Measurements from ENCODE around the gene SHTN1. TPM values are rescaled to one million over a fixed set of nuclear protein-coding genes. Genes with fewer than 3 reads are reported as not detected.

SHTN1 gene
- polyA plus RNA-seq, 12 donors = 3.8 to 18.6 (median 6.7) TPM; not detected in 1

DNA sequence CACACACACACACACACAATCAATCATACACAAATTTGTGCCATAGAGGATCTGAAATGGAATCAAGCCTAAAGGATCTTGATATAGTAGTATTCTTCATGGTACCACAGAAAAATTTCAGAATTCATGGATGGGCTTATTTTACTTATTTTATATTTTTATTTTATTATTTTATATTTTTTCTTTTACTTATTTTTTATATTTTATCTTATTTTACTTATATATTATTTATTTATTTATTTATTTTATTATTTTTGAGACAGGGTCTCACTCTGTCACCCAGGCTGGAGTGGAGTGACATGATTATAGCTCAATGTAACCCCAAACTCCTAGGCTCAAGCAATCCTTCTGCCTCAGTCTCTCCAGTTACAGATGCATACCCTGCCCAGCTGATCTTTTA lies 16.7 kb downstream of the SHTN1 start:
- no peak for DNase-seq

DNA sequence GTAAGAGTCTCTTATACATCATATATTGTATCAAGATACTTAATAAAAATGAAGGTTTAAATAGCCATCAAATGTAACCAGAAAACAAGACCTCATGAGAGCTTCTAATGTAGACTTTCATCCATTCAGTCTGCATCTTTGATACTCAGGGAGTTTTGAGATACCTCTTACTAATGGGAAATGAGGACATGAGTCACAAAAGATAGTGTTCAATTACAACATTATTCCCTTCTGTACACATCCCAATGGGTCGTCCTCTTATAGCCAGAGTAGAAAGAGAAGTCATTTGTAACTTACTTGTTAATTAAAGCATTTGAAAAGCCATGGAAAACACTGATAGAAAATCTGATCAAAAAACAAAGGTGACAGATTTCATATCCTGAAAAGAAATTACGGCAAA lies 19.4 kb downstream of the SHTN1 start:
- DNase-seq = no peak

DNA sequence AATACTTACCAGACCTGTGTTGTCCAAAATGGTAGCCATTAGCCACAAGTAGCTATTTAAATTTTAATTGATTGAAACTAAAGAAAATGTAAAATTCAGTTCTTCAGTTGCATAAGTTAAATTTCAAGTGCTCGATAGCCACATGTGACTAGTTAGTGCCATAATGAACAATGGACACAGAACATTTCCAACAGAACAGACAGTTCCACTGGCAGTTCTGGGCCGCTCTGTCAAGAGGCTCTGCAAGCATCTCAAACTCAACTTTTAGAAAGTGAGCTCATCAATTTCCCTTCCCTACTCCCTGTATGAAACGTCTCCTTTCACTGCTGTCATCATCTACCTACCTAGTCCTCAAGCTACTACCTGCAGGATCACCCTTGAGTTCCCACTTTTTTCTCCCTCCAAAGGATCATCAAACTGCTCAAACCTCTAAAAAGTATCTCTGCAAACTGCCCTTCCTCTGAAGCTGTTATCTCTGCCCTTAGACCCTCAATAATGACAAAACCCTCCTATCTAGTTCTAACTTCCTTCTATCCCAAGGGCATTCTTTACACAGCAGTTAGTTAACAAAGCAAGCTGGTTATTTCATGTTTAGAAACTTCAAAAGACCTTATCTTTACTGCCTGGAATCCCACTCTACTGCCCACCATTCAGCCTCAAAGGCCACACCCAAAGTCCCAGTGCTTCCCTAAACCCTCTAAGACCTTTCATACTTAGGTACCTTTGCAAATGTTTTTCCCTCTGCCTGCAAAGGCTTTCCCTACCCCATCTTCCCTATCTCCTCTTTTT lies 20.6 kb downstream of the SHTN1 start:
- DNase-seq = no peak

DNA sequence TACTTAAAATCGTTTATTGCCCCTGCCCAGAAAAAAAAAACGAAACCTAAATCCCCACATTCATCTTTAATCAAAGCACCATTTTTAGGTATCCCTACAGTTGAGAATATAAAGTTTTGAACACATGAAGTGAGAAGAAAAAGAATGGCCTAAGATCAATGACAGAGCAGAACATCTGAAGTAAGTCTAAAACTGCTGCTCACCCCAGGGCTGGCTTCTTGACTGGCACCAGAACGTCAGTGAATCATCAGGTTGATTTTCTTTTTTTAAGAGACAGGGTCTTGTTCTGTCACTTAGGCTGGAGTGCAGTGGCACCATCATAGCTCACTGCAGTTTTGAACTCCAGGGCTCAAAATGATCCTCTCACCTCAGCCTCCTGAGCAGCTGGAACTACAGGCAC lies 24.9 kb downstream of the SHTN1 start:
- DNase-seq = no peak

DNA sequence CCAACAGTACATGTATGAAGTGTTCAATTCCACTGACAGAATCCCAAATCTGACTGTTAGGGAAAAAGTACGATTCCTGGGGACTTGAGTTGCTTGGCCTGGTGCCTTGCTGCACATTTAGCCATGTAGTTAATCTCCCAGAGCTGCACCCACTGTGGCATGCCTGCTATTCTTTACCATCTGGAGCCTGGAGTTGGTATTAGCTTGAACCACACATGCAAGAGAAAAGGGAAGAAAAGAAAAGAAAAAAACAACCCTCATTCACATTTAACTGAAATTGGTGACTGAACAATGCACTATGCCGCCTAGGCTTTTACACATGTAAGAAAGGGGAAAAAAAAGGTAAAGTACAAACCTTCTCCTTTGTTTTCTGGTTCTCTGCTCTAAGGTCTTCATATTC lies 26.1 kb downstream of the SHTN1 start:
- no peak for DNase-seq

DNA sequence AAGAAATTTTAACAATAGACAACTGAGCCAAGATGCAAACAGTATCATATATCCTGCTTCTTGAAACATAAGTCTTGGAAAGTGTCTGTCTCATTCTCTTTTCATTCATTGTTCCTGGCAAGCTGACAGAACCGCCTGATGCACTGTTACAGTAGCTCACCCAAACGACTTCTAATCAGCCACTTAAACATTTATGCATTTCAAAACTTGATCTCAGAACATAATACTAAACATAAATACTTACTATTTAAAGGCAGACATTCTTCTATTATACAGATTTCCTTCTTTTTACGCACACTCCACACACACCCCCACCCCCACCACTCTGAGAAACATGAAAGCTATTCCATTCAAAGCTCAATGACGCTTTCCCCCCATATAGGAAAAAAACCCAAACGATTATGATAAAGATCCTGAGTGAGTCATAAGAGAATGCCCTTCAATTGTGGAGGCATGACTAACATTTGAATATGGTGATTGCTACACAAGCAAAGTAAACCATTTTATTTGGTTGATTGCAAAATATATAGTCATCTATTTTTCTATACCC lies 30.5 kb downstream of the SHTN1 start:
- DNase-seq = no peak

DNA sequence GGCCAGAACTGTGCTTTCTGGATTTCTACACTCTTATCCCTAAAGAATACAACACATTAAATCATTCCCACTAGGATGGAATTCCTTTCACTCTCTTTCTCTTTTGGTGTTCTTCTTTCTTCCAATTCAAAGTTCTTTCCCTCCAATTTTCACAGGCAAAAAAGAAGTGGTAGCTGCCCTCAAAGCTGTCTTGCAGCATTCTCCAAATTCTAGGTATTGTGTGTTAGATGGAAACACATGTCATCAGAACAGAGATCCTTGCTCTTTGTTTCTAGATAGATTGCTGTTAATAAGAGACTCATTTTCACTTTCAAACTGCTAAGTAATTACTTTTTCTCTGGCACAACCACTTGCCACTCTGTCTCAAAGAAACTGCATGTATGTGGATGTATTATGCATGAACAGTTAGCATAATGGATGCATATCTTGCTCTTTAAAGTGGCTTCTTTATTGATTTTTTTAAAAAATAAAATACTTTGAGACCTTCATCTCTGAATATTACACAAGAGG lies 31.0 kb downstream of the SHTN1 start:
- DNase-seq = no peak

DNA sequence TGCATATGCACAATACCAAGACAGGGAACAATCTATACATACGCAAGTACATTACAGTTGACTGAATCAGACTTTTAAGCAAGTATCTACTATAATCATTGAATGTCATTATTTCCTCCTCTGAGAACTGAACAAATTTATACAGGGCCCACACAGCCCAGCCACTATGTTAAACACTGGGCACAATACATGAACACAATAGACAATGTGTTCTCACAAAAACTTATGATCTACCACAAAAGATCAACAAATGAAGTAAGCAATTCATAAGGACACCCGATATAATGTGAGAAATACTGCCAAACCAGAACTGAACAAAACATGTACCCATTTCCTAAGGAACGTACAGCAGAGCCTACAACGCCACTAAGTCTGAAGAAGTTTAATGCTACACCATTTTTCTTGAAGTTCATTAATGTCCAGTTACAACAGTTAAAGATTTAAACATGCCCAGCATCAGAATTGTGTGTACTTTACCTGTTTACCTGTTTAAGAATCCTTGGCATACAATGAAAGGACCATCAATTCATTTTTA lies 31.5 kb downstream of the SHTN1 start:
- no peak for DNase-seq

DNA sequence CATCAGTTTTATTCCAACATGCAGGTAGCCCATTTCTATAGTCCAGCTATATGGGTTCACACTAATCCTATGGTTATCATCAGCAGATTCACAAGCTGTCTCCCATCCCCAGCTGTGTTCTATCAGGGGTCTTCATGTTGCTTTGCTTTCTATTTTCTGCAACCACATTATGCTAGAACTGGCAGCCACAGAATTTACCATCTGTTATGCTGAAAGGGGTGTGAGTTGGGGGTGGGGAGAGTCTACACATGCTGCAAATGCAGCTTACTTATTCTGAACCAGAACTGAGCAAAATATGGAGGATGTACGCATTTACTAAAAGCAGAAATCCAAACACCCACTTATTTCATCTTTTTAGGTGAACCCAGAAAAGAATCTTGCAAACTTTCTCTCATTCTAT lies 32.9 kb downstream of the SHTN1 start:
- no peak for DNase-seq

DNA sequence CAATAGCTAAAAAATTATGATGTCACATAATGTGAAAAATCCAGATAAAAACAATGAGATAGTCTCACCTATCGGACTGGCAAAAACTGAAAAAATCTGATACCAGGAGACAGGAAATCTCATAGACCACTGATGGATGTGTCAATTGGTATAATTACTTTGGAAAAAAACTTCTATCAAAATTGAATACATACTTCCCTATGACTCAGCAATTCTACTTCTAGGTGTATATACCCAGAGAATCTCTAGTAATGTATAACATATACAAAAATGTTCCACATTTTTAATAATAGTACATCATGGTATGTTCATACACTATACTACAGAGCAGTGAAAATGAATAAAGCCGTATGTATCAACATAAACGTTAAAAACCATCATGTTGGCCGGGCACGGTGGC lies 34.9 kb downstream of the SHTN1 start:
- no peak for DNase-seq

DNA sequence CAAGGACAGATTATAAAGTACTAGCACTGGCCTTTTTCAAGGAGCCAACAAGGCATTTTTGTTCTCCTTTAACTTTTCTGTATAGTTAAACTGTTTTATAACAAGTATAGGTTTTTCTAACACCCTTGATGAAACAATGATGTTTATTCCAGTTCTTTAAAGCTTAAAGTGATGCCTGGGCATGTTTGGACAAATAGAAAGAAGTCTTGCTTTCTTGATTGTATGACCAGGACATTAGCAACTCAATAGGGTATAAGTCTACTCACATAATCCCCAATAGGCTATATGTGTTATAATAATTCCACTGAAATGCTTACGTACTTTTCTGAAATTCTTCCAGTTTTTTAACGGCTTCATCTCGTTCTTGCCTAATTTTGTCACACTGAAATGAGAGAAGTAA lies 36.7 kb downstream of the SHTN1 start:
- no peak for DNase-seq

DNA sequence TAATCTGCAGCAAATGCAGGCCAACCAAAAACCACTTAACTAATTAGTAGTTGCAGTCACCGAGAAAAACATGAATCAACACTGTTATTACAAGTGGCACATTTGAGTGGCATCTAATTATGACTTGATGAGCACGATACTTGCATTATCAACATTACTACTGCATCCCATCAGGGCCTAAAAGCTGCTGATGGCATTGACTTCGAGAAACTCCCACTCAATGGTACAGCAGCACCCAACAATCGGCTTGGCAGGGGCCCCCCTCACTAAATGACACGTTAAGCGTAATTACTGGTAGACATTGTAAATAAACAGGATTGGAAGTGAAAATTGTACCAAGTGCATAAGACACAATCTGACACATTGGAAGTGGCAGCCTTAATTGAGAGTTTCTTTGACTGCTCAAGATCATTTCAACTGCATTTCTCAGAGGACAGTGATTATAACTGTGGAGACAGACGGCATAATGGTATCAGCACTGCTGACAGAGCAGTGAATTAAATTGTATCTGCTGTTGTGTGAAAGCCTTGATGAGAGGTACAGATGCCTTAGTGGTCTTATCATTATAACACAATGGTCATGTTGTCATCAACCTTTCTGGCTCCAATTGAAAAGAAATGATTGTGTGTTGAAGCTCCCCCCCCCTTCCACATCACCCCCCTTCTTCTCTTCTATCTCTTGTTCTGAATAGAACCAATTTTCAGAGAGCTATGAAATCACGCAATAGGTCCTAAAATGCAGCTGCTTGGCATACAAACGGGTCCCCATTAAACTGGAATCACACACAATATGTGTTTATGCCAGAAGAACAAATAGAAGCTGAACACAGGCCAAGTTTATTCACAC lies 43.4 kb downstream of the SHTN1 start:
- DNase-seq = no peak

DNA sequence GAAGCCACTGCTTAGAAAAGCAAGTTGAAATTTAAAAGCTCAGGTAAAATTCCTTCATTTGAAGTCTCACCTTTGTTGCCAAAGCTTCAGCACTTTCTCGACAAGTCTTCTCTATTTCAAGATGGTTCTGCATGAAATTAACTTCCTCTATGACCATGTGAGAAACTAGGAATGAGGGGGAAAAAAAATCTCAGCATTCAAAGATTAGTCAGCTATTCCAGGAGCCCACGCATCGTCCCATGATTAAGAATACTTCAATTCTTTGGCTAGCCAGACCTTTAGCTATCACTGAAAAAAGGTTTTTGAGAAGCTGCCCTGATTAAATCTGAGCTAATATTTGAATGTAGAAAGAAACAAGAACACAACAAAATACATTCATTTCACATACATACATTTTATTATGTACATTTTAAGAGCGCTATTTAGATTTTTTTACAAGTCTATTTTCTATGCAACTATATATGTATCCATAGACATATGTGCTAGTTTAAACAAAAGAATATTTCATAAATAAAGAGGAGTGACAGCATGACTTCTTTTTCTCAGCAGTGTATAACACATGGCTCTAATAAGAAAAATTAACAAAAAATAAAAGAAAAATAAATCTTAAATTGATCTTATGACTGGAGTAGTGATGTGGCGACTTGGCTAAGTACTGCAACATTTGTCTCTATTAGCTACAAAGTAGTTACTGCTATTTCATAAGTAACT lies 44.8 kb downstream of the SHTN1 start:
- no peak for DNase-seq

DNA sequence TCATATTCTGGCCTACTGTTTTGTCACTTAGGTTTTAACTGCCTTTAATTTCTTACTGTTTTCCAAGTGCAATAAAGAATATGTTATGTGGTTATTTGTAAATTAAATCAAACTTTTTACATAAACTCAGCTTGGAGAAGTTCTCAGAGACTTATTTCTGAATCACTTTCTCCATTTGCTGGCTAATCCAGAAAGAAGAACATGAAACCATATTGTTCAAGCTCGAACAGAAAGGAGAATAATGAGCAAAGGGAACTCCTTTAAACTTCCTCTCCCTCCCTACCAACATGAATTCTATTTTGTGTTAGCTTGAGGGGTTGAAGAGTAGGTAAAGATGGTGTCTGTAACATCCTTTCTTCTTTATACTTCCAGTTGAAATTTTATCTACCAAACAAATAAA lies 52.3 kb downstream of the SHTN1 start:
- DNase-seq = no peak

DNA sequence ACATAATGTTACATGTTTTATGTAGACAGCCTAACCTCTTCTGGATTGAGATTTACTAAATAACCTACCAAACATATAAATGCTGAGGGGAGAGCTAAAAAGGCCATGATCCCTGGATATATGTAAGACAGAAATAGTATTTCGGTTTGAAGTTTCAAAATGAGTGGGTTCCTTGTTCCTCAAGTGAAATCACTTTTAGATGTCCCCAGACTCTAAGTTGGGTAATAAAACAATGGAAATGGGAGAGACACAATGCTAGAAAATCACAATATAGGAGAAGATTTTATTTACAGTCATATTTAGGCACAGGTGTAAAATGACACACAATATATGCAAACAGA lies 56.5 kb downstream of the SHTN1 start:
- DNase-seq = no peak

DNA sequence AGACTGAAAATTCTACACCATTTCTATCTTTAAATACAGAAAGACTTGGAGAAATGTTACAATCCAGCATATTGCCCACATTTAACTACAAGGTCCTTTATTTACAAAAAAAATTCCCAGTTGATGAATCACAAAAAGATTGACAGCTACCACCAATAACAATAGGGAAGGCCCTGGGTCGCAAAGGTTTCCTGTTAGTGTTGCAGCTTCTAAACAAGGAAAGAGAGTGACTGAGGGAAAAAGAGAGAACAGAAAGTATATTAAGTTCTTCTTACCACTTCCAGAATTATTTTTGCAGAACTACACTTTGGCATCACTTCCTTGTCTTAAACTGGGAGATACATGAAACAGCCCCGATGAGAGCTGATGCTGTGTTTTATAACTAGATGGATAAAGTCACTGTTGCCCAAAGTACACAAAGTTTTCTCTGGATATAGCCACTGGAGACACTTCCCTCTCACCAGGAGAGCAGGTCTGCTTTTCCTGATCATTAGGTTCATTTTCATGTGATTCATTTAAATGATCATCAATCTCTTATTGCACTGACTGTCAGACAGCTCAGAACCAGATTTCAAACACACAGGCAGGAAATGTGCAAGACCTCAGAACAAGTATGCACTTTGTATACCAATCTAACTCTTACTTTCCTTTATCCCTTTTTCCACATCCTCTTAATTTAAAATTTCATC lies 57.0 kb downstream of the SHTN1 start:
- DNase-seq = peak; percentile 9

DNA sequence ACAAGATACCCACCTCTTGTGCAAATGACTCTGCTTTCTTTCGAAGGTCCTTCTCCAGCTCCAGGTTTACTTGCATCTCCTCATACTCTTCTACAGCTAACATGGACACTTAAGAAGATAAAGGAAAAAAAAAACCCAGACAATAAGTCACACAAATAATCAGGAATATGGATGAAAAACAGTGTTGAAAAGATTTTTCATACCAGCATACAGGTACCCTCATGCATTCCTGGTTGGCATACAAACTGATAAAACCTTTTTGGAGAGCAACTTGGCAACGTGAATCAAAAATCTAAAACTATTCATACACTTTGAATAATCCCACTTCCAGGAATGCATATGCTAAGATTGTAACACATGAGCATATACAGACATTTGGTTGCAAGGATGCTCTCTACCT lies 60.1 kb downstream of the SHTN1 start:
- no peak for DNase-seq

DNA sequence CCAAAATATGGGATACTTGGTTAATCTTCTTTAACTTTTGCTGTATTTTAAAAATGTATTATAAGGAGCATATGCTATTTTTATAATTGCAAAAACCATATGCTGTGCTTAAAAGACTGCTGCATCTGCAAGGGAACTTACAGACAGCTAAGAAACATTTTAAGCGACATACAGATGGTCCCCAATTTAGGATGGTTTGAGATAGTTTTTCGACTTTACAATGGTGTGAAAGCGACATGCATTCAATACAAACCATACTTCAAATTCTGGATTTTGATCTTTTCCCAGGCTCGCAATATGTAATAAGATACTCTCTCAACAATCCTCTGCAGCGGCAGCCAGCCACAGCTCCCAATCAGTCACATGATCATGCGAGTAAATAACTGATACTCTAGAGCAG lies 73.2 kb downstream of the SHTN1 start:
- no peak for DNase-seq

DNA sequence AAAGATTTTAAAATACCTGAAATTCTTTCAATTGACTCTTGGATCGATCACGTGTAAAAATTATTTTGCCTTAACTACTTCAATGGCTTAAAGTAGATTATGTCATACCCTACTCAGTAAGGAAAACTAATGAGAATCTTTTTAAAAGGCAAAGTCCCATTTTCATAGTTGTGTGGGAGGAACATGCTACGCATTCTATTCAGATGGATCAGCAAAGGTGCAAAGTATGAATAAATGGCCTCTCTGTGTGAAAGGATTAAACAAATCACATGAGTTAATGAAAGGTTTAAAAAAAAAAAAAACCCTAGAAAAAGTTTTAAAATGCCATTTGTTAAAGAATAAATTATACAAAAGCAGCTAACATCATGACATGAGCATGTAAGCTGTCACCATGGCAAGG lies 78.6 kb downstream of the SHTN1 start:
- DNase-seq = no peak

DNA sequence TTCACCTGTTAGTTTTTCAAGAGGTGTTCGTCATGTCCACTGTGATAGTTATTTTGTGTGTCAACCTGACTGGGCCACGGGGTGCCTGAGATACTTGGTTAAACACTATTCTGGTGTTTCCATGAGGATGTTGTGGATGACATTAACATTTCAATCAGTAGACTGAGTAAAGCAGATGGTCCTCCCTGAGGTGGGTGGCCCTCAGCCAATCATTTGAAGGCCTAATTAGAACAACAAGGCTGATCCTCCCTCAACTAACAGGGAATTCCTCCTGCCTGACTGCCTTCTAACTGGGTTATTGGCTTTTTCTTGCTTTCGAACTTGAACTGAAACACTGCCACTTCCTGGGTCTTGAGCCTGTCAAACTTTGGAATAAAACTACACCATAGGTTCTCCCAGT lies 79.9 kb downstream of the SHTN1 start:
- no peak for DNase-seq

DNA sequence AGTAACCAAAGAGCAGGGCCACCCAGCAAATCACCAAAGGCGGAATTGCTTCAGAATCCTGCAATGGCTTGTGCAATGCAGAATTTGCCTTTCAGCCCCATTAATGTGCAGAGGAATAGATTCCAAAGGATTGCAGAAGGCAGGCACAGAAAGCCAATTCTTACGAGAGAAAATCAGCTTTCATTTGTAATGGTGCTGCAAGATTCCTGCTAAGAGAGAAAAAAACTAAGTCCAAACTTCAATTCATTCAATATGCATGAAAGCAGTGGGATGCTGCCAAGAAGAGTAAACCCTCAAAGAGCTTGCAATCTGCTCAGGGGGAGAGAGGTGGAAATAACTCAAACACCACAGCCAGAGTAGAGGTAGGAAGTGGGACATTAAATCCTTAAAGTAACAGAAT lies 85.3 kb downstream of the SHTN1 start:
- no peak for DNase-seq

Data from muscle of arm (tissue), 12 donors.